Transverse colon (tissue), 3 donors: ENCODE data around the gene MTMR1.

Source experiments
- CTCF ChIP-seq, 5 experiments: fragments of 200-600 bp in 3 of 5; fragments of 450-650 bp in 2 of 5; sonication (generic) in 3 of 5; IDR thresholded peaks; 1 replicate in 2 of 5; 2 replicates in 3 of 5; pipeline ENCODE4 v1.5.1; 2016 to 2017; ENCODE audit warnings: antibody characterized with exemption in 5 of 5, inconsistent platforms in 3 of 5, mild to moderate bottlenecking in 2 of 5, moderate library complexity in 1 of 5
- EP300 ChIP-seq: sonication (generic); formaldehyde crosslinking; IDR thresholded peaks from one replicate; pipeline ENCODE4 v1.6.1; 2017; ENCODE audit warnings: antibody characterized with exemption, low read depth

GRCh38 chrX:150694738-150695410 lies 1.7 kb downstream of the MTMR1 start:
- TF ChIP-seq CTCF (IDR thresholded peaks at IDR 0.05) (no peak), EP300 (no peak)
